ENCODE results near the gene EHBP1.
A peak's percentile ranks its signal among the peaks of the same experiment; 100 is the strongest.

EHBP1 gene

DNA sequence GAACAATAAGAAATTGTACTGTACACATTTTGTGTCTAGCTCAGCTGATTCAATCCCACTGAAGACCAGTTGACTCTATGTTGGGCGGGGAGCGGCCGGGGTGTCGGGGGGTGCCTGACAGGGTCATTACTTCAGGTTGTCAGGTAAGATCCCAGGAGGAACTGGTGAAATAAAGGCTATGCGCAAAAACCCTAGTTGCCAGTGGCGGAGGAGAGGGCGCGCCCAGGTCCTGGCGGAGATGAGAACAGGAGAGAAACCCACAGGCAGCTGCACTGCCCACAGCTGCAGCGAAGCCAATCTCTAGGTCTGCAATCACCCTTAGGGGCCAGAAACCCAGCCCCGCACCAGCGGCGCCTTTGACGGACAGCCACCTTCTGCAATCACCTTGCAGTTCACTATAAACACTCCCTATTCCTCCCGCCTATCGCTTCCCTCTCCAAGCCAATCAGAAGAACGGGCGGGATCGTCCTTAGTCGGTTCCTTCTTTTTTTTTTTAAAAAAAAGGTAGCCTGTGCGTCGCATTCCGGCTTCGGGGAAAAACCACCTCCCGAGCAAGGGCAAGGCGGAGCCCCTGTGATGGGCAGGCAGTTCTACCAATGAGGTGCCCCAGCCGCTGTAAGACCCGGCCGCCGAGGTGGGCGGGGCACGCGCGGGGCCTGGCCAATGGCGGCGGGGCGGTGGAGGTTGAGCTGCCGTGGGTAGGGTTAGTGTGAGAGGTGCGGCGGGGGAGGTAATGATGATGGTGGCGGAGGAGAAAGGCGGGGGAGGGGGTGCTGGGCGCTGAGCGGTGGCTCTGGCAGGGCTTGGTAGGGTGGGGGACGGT lies at the start of gene EHBP1:
EHBP1 (plus strand) TSS at position 707 of the 823 bp plus-strand sequence. CDS start 1,479 bp downstream, outside the sequence.
- DNase-seq = peak; percentile 100

GRCh38 chr2:62657783-62658182 lies 47.7 kb upstream of the EHBP1 start:
- no peak for DNase-seq

- DNase-seq = no peak
These were observed 46.6 kb upstream of the EHBP1 start for GRCh38 chr2:62658891-62659290.

DNA sequence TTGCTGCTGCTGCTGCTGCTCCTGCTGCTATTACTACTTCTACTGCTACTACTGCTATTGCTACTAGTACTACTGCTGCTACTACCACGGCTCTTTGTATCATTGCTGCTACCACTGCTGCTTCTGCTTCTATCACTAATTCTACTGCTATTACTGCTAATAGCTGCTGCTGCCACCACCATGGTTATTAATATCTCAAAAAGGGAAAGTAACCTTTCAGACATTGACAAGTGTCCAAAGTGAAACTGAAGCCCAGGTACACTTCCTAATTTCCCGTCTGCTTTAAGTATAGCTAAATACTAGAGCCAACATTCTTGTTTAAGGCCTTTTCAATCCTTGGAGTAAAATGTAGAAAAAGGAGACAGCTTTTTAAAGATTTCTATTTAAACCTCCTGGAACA lies 45.4 kb upstream of the EHBP1 start:
- no peak for DNase-seq

DNA sequence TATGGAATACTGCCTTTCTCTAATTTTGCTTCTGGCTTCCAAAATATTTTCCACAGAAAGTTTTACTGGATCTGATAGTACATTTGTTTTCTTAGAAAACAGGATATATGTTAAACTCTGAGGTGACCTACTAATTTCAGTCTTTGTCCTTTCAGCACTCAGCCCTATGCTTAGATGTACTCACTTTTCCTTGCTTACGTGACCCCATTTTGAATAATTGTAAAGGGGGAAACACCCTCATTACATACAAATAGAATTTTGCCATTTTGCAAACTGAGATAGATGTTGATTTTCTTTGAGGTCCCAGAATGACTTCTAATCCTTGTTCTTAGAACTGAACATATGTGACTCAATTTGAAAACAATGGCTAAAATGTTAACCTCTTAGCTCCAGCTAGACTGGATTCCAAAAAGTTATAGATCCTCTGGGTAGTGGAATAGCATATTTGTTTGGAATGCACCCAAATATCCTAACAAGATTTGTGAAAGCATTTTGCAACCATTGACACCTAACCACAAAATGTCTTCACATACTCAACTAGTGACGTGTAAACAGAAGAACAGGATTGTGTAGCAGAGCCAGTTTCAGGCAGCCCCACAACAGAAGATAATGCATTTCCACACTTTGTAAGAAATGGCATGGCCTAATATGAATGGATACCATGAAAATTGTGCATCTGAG lies 44.8 kb upstream of the EHBP1 start:
- no peak for DNase-seq

GRCh38 chr2:62661263-62661635 lies 44.3 kb upstream of the EHBP1 start:
- DNase-seq = peak; percentile 54

DNA sequence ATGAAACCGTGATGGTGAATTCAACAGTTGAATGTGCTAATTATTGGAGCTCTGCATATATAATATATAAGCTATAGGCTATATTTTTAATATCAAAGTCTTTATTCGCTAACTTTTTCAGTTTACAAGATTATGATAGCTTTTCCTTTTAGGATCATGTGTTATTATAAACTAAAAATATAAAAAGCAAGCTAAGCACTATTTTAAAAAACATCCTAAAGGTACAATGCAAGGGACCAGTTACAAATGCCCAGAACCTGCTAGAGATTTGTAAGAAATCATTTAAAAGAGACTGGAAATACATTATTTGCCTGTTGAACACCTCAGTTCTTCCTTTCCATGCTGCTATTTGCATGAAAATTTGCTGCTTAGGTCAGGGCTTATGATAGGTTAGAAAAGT lies 43.4 kb upstream of the EHBP1 start:
- DNase-seq = no peak

DNA sequence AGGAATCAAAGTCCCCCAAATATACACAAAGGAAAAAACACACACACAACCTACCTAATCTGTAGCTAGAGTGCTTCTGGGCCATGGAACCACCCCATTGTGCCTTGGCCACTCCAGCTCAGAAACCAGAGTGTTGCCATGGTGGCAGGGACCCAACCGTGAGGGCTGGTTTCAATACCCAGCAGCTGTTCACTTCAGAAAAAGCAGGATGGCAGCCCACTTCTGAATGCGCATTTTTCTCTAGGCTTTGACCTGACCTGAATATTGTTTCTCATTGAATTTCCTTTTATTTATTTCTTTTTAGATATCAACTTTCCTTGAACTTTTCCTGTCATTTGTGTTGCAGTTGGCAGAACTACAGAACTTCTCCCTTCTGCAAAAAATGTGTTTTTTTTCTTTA lies 43.0 kb upstream of the EHBP1 start:
- DNase-seq = no peak

- no peak for DNase-seq
These were observed 42.1 kb upstream of the EHBP1 start for GRCh38 chr2:62663411-62663810.

GRCh38 chr2:62663920-62664795 lies 41.4 kb upstream of the EHBP1 start:
- DNase-seq = no peak

DNA sequence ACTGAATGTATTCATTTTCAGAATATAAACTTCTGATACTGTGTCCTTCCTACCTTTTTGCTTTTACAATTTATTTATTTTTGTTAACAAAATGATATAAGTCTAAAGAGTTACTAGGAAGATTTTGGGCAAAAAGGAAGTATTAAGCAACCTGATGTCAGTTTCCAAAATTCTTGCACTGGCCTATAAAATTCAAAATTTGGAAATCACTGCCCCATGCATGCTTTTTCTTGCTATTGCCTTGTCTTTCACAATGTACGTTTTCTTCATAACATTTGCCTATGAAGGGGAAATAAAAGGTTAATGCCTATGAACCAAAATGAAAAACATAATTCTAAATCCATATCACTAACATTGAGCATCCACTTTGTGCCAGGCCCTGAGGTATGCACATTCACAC lies 40.1 kb upstream of the EHBP1 start:
- no peak for DNase-seq

DNA sequence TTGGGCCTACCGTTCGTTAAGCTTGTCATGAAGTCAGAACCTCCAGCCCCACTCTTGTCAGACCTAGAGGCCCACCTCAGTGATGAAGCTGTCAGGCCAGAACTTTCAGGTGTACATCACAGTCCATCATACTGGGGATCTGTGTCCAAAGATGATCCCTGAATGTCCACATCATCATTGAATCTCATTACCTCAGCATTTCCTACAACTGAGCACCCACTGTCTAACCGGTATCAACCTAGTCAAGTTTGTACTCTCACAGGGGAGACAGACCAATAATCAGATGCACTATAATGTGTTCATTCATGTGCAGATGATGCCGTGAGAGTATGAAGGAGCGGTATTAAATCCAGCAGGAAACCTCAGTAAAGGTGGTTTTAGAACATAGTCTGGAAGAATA lies 36.3 kb upstream of the EHBP1 start:
- no peak for DNase-seq

DNA sequence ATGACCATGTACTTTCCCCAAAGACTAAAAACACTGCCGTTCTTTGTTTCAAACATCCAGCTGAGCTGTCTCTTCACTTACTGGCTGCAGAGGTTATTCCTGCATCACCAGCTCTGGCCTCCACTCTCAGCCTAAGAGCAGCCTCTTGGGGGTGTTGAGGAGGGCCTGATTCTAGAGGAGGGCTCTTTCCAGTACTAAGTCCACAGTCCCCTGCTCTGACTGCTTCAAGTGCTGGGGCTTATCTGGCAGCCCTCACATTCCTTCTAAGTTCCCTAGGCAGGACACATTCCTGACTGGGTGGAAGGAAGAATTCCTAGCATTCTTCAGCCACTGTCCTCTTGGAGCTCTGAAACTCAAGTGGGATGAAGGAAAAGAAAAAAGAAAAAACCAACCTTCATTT lies 32.9 kb upstream of the EHBP1 start:
- no peak for DNase-seq

DNA sequence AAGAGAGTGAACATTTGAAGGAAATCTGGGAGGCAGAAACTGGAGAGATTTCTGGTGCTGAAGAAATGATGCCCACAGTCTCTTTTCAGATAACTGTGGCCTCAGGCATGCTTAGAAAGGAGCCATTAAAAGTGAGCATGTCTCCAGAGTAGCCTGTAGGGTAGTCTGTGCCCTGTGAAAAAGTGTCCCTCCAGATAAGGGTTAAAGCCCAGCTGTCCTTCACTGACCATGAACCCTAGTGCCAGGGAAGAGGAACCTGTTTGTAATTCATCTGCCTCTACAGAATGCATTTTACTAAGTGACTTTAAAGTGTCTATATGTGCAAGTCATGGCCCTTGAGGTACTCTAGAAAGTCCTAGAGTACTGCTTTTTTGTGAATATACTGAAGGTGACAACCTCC lies 30.5 kb upstream of the EHBP1 start:
- no peak for DNase-seq

- DNase-seq = no peak
These were observed 20.3 kb upstream of the EHBP1 start for GRCh38 chr2:62685256-62685655.

GRCh38 chr2:62686012-62686685 lies 19.4 kb upstream of the EHBP1 start:
- no peak for DNase-seq

GRCh38 chr2:62687636-62688035 lies 17.9 kb upstream of the EHBP1 start:
- DNase-seq = no peak

GRCh38 chr2:62688771-62689170 lies 16.7 kb upstream of the EHBP1 start:
- DNase-seq = no peak

DNA sequence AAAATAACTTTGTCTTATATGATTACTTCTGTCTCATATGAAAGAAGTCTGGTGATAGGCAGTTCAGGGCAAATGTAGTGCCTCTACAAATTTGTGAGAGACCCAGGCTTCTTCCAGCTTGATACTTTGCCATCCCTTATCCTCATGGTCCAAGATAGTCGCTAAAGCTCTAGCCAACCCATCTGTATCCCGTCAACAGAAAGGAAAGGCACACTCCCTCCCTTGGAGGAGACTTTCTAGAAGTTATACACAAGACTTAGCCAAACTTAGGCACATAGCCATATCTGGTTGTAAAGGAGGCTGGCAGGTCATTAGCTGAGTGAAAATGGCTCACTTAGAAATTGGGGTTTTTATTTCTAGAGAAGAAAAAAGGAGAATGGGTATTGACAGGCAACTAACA lies 14.3 kb upstream of the EHBP1 start:
- DNase-seq = no peak

DNA sequence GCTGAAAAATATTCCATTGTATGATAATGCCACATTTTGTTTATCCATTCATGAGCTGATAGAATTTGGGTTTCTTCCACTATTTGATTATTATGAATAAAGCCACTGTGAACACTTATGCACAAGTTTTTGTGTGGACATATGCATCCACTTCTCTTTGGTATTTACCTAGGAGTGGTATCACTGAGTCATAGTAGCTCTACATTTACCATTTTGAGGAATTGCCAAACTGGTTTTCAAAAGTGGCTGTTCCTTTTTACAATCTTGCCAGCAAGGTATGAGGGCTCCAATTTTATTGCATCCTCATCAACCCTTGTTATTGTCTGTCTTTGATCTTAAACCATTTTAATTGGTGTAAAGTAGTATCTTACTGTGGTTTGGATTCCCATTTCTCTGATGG lies 13.3 kb upstream of the EHBP1 start:
- no peak for DNase-seq

GRCh38 chr2:62698653-62699052 lies 6.9 kb upstream of the EHBP1 start:
- no peak for DNase-seq

DNA sequence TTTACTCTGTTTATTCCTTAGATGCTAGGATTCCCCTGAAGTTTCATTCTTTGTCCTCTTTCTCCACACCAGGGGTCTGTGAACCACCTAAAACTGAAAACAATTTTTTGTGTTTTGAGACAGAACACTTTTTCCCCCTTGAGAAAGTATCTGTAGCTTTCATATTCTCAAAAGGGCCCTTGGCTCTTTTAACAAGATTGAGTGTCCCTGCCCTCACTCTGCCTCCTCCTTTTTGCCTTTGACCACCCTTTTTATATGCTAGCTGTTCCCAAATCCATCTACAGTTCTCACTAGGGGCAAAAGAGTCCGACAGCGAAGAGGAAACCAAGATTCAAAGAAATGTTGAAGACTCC lies 883 bp upstream of the EHBP1 start:
- DNase-seq = no peak

Data from NCI-H187 treated with DMSO at 0.1 percent for 48 hours (cell line).